ENCODE measurements around the gene FRMD4B.
"Not testable (repeated sequence)": the region's sequence is repeated elsewhere in the genome, so short reads cannot be mapped to it uniquely, and the experiment has no call there.

FRMD4B gene

DNA sequence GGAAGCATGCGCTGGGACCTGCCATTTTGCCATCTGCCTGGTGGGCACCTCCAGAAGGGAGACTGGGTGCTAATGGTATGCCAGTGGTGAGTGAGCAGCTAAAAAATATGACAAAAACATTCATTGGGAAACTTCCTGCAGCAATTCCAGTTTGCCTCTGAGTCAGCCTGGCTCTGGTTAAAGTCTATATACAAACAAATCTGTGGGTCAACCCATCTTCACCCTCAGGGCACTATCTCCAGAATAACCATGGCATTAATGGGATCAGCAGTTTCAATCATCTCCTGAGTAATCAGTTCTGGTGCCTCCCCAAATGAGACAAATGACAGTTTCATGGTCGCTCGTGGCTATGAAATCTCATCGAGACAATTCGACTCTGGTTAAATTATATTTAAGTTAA lies 21.5 kb downstream of the FRMD4B start:
- DNase-seq (ENCODE audit: low read depth) = peak; percentile 72

DNA sequence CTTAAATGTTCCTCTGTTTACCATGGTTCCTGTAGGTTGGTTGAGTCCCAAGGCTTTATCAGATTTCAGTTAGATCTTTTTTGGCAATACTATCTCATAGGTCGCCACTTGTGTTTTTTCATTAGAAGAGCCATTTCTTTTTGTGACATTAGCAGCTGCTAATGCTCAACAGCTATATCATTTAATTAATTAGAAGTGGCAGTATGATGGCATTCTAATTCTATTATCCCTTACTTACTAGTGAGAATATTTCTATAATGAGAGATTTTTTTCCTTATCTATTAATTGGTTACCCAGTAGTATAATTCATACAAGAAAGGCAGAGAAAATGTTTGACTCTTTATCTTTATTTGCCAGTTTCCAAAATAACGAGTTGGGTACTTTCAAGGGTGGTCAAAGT lies 25.2 kb downstream of the FRMD4B start:
- DNase-seq (ENCODE audit: low read depth) = no peak

DNA sequence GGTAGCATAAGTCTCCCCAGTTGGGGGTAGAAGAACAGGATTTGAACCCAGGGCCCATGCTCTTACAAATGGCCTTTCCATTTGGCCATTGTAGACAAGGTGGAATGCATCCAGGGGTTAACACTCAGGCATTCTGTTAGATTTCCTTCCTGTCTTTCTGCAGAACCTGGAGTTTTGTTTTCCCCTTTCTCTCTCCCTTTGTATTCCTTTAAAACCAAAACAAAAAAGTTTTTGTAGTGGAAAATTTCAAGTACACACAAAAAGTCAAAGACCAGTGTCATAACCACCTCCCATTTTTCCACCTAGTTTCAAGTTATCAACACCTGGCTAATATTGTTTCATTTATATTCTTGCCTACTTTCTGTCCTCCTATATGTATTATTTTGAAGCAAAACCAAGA lies 26.0 kb downstream of the FRMD4B start:
- no peak for DNase-seq (ENCODE audit: low read depth)

DNA sequence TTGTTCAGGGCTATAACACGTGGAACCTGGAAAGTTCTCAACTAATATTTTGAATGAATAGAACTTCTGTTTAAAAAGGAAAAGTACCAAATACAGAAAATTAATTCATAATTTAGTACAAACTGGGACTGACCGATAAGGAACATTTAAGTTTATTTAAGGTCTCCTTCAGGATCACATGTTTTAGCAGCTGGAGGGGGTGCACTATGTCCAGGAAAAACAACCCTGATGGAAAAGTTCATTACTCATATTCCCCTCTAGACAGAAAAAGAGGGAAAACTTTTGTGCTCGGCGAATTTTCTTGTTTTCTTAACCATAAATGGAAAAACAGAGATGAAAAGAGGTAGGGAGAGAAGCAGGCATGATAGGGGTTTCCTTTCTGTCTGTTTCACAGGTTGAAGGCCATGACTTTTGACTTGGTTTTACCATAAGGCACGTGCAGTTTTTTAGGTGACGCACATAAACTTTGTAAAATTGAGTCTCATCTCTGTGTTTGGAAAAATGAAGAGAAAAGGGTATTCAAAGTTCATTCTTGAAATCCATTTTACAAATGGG lies 26.5 kb downstream of the FRMD4B start:
- no peak for DNase-seq (ENCODE audit: low read depth)

DNA sequence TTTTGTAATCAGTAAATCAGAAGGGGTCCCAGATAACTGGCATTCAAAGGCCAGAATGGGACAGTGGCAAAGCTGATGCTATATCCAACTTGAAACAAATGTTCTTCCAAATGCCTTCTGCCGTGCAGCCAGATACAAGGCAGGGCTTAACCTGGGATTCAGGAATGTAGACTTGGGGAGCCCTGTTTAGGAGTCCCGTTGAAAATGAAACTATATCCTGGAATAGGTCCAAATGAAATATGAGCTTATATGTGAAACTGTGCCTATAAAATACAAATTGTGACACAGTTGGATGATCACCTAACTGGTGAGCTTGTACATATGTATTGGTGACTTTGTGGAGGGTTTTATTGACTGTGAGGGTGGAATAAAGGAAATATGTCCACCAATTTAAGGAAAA lies 28.7 kb downstream of the FRMD4B start:
- no peak for DNase-seq (ENCODE audit: low read depth)

DNA sequence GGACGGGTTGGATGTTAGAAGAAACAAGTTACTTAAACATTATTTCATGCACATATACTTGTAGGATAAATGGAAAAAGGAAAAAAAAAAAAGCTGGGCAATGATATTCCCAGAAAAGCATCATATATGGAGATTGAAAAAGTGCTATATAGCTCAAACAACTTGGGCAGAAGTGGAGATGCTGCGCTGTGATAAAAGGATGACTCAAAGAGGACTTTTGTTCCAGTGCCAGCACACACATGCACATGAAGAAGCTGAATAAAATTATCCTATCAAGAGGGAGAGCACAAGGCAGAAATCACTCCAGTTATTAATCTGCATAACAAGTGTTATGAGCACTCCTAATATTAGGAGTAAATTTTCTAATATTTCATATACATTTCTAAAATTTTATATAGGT lies 30.9 kb downstream of the FRMD4B start:
- DNase-seq (ENCODE audit: low read depth) = no peak

DNA sequence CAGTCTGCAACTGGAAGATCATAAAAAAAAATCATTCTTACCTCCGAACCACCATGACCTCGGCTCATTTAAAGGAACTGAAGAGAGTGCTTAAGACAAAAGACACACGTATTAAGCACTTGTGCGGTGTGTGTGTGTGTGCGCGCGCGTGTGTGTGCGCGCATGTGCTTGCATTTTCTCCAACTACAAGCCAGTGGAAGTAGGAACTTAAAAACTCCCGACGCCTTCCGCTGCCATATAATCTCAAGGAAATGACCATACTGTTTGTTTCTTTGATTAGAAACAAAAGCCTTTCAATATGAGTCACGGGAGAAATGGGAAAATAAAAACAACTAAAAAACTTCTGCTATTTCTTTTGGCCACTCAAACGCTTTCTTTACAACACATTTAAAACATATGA lies 32.4 kb downstream of the FRMD4B start:
- DNase-seq (ENCODE audit: low read depth) = peak; percentile 79

DNA sequence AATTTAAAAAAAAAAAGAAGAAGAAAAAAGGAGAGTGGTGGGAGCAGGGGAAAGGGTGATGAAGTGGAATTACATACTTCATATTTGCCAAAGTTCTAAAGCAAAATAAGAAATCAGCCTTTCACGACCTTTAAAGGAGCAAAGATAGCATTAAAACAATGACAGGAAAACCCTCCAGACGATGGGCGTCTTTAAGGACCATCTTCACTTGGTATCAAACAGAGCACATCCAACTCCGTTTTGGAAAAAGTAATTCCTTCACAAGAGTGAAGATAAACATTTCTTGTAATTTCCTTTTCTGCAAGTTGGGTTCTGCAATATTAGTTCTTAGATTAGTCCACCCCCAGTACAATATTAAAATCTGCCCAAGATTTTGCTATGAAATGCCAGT lies 32.8 kb downstream of the FRMD4B start:
- no peak for DNase-seq (ENCODE audit: low read depth)

DNA sequence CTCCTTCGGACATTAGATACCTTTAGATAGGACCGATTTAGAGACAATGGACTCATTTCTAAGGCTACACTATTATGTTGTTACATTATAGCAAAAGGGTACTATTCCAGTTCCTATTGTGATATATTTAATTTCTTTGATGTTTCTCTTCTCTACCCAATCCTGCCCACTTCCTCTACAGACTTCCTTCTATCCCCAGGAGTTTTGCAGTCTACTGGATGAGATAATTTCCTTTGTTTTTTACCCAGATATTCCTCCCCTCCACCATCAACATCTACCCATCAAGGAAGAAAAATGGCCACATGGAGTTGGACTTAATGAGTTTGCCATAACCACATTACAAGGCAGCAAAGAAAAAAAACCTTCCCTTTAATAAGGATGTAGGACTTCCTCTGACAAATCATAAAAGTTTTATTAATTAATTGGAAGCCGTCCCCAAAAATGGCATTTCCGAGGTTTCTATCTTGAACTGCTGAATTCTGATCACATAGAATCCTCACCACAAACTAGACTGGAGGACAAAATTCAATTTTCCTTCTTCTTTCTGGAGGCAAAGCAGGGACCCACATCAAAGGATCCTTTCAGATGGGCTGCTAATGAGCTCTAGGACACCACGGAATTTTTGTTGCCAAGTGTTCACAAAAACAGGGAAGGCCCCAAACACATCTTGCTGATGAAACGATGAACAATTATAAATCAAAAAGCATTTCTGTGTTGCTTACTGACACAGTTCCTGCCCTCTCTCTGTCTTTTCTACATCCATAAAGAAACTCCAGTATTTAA lies 33.4 kb downstream of the FRMD4B start:
- DNase-seq (ENCODE audit: low read depth) = no peak

DNA sequence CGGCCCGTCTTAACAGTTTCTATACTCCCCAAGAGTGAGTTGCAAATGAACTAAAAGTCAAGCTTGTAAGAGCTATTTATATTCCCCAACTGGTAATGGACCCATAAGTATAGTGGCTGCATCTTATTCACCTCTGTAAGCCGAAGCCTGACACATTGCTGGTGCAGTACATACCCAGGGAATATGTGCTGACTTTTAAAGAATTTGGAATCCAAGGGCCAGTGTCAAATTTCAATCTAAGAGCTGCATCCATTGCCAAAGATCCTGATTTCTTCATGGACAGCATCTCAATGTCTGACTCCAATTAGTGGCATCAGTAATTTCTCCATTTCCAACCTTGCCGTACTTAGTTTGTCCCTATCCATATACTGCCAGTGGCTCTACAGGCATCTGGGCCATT lies 42.0 kb downstream of the FRMD4B start:
- DNase-seq (ENCODE audit: low read depth) = peak; percentile 88

DNA sequence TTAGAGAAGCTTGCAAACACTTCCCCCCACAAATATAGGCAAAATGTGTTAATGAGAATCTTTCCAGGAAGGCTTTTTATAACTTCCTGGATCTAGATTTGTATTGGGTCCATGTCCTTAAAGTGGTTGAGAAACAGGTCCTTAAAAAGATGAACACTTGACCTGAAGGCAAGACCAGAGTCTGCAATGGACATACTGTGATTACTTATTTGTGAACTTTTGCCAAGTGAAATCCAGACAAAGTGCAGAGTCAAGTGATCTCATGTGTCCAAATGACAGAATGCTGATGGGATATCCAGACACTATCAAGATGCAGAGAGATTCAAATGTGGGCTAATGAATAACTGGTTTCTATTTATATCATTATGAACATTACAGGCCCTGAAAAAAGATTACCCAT lies 43.8 kb downstream of the FRMD4B start:
- no peak for DNase-seq (ENCODE audit: low read depth)

DNA sequence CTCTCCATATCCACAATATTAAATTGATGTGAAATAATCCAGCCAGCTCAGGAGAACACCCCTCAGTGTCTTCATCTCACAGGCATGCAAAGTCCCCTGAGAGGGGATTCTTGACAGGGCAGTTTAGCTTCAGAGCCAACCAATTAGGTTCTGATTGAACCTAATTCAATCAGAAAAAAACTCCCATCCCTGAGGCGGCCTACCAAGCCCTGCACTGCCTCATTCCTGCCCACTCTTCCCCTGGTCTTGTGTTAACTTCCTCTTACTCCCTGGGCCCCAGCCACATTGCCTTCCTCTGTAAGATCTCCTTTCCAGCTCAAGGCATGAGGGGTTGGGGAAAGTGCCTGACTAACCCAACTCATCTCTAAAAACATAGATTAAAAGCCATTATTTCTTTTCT lies 46.1 kb downstream of the FRMD4B start:
- DNase-seq (ENCODE audit: low read depth) = peak; percentile 11

DNA sequence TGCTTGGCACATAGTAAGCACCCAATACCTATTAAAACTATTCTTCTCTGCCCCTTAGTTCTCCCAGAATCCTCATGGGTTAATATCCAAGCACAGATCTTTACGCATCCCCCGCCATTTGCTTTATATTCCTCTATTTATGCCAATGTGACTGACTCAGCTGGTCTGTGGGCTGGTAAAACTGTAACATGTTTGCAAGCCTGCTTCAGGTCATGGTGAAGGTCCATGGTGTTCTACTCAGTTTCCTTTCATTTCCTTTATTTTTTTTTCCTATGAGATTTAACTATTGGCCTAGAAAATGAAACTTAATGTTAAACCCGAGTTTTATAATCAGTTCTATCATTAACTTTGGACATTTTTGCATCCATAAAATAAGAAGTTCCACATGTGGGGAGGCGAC lies 47.0 kb downstream of the FRMD4B start:
- no peak for DNase-seq (ENCODE audit: low read depth)

DNA sequence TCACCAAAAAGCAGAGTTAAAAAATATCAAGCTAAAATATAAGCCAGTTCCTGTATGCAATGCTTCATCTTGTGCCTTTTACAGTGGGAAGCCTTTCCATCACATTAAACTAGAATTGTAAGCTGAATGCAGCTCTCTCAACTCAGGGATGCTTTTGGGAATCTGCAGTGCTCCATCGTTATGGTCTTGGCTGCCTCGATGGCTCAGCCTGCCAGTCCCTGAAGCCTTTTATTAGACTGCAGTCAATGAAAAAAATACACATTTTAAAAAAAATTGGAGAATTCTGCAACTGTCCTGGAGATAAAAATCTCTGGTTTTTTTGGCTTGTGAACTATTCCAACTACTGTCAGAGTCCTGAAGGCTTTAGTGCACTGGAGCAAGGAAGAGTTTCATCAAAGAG lies 53.0 kb downstream of the FRMD4B start:
- DNase-seq (ENCODE audit: low read depth) = no peak

DNA sequence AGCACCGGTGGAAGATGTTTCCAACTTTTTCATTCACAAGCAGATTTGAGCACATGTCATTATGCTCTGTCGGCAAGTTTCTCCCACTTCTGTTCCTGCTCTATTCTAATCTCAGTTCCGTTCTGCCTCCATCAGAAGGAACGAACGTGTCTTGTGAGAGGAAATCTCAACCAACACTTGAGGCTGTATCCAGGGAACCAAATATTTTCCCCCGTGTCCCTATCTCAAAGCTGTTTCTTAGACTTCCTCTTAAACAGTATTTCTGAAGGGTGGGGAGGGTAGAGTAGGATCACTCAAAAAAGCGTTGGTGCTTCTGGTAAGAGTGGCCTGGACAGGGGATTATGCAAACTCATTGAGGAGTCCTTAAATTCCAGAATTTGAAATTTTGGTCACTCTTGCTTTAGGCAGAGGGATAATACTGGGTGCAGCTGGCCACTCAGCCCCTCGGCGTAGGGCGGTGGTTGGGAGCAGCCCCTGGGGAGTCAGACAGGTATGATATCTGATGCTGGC lies 54.9 kb downstream of the FRMD4B start:
- DNase-seq (ENCODE audit: low read depth) = no peak

DNA sequence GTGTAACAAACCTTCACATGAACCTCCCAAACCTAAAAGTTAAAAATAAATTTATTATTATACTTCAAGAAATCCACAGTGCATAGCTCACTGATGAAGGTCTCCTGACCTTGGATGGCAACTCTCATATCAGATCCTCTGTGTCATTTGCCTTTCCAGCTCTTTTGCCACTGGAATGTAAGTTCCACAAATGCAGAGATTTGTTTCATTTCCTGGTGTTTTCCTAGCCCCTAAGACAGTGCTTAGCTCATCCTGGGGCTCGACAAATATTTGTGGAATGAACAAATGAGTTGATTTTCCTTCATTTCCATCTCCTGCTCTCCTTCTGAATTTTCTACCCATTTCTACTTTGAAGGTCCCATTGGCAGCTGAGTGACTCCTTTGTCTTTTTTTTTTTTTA lies 56.0 kb downstream of the FRMD4B start:
- DNase-seq (ENCODE audit: low read depth) = peak; percentile 43

DNA sequence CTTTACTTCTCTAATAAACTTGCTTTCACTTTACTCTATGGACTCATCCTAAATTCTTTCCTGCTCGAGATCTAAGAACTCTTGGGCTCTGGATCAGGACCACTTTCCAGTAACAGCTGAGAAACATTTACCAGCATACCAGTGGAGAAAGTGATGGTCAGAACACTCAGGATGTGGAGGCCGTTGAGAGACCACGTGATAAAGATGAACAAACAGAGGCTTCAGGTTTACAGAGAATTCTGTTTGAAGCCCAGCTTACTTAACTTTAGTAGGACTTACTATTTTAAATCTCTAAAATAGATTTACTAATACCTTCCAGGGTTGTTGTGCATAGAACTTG lies 57.0 kb downstream of the FRMD4B start:
- DNase-seq (ENCODE audit: low read depth) = no peak

DNA sequence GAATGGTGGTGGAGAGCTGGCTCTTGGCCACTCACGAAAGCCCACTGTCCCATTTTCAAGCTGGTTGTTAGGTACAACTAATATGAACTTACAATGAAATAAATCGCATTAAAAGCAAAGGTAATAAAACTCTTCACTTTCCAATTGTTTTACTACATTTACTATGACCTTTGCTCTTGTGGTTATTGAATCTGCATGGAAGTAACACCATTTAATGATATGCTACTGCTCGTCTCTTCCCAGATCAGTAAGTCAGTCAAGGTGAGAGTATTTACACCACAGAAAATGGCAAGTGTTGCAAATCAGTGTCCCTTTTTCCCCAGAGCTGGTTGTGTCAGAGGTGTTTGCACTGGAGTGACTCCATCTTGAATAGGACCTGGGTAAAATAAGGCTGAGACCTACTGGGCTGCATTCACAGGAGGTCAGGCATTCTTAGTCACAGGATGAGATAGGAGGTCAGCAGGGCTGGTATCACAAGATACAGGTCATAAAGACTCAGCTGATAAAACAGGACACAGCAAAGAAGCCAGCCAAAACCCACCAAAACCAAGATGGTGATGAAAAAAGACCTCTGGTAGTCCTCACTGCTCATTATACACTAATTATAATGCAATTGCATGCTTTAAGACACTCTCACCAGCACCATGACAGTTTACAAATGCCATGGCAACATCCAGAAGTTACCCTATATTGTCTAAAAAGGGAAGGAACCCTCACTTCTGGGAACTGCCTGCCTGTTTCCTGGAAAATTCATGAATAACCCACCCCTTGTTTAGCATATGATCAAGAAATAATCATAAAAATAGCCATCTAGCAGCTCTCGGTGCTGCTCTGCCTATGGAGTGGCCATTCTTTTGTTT lies 57.6 kb downstream of the FRMD4B start:
- no peak for DNase-seq (ENCODE audit: low read depth)

DNA sequence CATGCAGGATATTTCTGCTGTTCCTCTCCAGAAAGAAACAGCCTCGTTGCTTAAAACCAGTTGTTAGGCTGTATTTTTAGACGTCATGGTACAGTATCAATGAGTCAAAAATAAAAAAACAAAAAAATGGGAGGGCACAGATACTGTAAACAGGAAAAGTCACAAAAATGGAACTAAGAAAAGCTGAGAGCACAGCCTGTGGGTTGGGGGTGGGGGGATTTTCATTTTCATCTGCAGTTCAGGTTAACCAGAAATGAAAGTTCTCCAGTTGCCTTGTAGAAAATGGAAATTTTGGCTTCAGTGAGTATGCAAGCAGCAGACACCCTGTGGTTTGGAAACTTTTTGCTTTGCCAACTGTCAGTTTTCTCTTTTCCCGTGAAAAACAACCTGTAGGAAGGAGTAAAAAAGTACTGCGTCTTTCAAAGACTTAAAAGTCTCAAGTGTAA lies 59.0 kb downstream of the FRMD4B start:
- DNase-seq (ENCODE audit: low read depth) = no peak

DNA sequence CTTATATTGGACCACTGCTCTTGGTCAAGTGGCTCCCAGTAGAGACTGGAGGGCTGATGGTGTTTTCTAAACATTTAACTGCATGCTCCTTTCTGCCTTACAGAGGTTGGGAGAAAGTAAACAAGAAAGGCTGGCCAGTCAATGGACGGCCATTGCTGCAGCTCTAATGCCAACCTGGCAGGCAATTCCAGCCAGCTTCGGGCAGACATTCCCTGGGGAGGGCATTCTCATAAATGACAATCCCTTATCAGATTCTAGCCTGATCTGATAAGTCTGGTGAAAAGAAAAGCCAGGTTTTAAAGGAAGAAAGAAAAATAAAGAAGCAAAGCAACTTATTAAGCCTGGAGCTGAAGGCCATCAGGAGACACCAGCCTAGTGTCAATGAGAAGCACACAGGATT lies 60.7 kb downstream of the FRMD4B start:
- no peak for DNase-seq (ENCODE audit: low read depth)

DNA sequence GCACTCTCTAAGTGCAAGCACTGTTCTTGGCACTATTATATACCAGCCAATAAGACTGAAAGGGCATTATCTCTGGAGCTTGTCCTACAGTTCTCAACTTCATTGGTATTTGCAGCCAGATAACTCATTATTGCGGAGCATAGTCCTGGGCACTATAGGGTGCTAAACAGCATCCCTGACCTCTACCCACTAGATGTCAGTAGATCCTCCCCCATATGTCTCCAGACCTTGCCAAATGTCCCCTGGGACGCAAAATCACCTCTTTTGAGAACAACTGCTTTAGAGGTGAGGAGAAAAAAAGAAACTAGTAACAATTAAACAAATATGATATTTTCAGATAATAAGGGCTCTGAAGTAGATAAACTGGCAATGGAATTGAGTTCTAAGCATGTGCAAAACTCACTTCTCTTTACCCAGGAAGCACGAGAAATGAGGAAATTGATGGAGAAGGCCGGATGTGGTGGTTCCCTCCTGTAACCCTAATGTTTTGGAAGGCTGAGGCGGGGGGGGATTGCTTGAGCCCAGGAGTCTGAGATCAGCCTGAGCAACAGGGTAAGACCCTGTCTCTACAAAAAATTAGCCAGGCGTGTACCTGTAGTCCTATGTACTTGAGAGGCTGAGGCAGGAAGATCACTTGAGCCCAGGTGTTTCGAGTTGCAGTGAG lies 61.4 kb downstream of the FRMD4B start:
- DNase-seq (ENCODE audit: low read depth) = peak; percentile 26

DNA sequence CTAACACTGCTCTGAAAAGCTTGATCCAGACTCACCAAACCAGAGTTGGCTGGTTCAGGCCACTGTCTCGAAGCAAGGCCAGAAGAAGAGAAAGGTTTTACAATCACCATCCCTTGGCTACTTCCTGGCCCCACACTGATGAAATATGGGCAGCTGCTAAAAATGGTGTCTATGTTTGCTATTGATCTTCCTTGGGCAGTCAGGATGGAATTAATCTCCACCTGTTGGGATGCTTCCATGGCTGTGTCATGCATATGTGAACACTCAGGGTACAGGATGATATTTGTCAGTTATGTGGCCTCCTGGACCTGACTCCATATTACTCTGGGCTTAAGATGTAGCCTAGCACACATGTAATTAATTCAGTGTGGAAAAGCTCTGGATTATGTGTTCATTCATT lies 61.9 kb downstream of the FRMD4B start:
- no peak for DNase-seq (ENCODE audit: low read depth)

DNA sequence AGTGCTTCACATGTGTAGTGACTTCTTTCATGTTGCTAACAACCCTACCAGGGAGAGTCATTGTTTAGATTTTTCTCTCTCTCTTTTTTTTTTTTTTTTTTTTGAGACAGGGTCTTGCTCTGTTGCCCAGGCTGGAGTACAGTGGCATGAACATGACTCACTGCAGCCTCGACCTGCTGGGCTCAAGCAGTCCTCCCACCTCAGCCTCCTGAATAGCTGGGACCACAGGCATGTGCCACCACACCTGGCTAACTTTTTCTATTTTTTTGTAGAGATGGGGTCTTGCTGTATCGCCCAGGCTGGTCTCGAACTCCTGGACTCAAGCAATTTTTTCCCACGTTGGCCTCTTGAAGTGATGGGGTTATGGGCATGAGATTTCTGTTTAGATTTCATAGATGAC lies 63.4 kb downstream of the FRMD4B start:
- not testable (repeated sequence) for DNase-seq (ENCODE audit: low read depth)
